CD4-positive, alpha-beta T cell treated with Interleukin-6 at 100 ng/mL for 8 hours (primary cell): ENCODE results near the gene SSRP1.
"Not testable (repeated sequence)": the region's sequence is repeated elsewhere in the genome, so short reads cannot be mapped to it uniquely, and the experiment has no call there.

Experiments
- DNase-seq: peaks from one replicate; pipeline ENCODE4 v3.0.0-alpha.2; 2020; ENCODE audit warnings: mixed read lengths, low spot score

The SSRP1 gene, protein sequence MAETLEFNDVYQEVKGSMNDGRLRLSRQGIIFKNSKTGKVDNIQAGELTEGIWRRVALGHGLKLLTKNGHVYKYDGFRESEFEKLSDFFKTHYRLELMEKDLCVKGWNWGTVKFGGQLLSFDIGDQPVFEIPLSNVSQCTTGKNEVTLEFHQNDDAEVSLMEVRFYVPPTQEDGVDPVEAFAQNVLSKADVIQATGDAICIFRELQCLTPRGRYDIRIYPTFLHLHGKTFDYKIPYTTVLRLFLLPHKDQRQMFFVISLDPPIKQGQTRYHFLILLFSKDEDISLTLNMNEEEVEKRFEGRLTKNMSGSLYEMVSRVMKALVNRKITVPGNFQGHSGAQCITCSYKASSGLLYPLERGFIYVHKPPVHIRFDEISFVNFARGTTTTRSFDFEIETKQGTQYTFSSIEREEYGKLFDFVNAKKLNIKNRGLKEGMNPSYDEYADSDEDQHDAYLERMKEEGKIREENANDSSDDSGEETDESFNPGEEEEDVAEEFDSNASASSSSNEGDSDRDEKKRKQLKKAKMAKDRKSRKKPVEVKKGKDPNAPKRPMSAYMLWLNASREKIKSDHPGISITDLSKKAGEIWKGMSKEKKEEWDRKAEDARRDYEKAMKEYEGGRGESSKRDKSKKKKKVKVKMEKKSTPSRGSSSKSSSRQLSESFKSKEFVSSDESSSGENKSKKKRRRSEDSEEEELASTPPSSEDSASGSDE

DNA sequence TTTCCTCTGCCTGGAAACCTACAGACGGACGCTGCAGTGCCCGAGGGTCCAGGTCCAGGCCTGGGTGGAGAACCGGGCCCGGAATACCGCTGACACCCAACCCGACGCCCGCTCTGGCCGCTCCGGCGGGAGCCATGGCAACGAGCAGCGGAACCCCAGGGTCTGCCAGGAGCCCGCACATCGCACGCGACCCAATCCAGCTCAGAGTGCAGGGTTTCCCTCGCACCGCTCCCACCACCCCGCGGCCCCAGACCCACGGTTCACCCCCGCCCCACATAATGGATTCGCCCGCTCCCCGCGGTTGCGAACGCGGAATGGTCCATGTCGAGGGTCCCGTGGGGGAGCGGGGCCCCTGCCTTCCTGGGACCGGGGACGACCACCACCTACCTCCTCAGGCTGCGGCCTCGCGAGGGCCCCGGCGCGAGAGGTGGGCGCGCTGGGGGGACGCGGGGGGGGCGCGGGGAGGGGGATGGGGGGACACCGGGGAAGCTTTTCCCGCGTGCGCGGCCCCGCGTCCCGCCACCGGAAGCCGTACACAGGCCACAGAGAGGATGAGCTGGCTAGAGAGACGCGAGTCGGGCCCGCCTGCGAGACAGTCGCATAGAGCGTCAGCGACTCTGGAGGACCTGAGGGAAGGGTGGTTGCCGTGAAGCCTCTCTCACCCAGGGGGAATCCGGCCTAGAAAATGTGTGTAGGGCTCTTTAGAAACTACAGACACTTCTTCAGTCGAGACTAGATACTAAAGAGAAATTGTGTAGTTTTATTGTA lies at the start of gene SSRP1:
Gene SSRP1, minus strand, starts transcription at position 550 of the 768 bp plus-strand sequence. CDS start 771 bp downstream, outside the sequence.
- DNase-seq, result peak; percentile 89

DNA sequence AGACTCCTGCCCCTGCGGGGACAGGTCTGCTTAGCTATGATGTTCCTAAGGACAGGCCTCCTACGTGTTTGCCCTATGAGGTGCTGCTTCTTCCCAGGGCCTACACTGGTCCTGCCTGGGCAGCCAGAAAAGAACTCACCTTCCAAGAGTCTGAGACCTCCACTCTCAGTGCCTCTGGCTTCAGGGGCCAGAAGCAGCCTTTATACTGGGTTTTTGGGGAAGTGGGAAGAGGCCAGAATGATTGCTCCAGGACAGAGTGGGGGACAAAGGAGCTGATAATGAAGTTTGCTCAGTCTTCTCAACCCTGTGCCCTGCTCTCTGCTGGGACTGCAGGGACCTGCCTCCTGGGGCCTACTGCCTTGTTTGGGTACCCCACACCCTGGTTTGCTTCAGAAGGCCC lies 45.3 kb upstream of the SSRP1 start, which contains the start of gene PRG3:
Gene PRG3, minus strand, starts transcription at position 176 of the 400 bp plus-strand sequence. CDS start 442 bp downstream, outside the sequence.
- no peak for DNase-seq

DNA sequence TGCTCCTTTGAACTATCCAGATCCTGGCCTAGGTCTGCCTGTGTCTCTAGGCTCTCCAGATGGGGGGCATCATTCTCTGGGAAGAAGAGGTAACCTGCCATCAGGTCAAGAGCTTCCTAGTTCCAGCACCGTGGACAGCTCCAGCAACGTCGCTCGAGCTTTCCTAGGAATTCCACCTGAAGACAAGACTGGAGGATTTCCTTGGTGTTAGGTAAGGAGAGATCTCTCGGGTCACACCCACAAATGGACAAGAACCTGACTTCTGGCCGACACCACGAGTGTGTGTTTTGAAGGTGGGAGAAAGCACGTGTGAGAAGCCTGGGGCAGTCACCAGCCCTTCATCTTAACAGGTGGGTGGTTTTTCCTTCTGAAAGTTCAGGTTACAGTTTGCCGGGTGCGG lies 44.0 kb upstream of the SSRP1 start:
- no peak for DNase-seq

DNA sequence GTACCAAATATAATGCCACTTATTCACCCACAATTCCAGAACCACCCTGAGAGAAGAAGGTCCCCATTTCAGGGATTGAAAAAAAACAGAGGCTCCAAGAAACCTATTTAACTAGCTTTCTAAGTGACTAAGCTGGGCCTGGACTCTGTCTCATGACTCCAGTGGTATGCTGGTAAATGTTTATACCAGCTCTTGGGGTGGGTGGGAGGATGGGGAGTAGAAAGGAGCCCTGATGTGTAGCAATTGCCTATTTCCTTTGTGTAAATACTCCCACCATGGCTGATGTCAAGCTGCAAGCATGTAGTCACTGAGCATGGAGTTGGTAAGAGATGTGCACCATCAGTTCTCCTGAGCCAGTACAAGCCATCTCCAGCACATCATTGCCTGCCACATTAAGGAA lies 42.5 kb upstream of the SSRP1 start:
- DNase-seq, result no peak

DNA sequence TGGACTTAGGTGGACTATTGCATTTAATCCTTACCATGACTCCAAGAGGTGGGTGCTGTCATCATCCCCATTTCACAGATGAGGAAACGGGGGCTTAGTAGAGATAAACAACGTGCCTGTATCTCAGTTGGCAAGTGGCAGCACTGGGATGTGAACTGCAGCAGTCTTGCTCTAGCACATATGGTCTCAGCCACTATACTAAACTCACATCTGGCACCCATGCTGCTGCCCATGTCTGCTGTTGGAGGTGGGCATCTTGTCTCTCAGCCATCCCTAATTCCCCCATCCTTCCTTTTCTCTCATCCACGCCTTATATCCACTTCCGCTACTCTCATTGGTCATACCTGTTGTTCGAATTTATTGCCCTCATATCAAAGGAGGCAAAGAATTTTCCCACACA lies 41.4 kb upstream of the SSRP1 start:
- no peak for DNase-seq

DNA sequence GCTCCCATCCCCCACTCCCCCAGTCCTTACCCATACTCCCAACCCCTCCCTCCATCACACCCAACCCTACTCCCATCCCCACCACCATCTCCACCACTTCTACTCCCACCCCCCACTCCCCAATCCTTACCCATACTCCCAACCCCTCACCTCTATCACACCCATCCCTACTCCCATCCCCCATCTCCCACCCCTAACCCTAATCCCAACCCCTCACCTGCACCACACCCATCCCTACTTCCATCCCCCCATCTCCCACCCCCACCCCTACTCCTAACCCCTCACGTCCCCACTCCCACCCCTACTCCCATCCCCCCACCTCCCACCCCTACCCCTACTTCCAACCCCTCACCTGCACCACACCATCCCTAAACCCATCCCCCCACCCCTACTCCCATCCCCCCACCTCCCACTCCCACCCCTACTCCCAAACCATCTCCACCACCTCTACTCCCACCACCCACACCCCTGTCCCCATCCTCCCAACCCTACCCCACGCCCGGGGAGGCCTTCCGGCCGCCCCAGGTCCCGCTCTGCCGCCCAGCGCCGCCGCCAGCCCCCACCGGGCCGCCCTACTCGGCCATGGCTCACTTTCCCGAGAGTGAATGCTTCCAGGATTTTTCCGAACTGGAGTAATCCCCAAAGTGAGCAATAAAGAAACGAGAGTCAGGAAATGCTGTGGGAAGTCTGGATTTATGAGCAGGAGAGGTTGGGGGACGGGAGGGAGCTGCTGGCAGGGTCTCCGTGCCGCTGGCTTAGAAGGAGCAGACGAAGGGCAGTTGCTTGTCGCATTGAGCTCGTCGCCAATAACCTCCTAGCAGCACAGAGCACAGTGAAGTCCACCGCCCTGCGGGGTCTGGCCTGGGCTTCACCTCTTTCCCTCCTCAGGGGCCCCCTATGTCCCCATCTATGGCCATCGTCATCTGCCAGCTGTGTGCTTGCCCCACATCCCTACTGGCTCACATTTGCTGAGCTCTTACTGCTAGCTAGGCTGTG lies 40.7 kb upstream of the SSRP1 start:
- no peak for DNase-seq

DNA sequence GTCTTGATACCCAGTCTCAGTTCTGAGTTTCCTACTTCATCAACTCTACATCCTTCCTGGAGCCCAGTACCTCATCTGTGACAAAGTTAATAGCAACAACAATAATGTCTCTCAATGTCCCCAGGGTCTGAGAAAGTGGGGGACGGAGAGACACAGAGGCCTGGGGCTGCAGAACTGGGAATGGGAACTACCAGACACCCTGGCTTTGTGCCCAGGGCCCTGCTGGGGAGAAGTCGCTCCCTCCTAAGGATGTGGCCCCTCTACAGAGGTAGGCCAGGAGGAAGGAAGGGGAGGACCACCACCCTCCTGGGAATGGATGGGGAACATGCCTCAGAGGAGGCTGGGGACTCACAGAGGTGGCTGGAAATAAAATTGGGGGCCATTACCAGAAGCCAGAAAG lies 39.8 kb upstream of the SSRP1 start:
- no peak for DNase-seq

DNA sequence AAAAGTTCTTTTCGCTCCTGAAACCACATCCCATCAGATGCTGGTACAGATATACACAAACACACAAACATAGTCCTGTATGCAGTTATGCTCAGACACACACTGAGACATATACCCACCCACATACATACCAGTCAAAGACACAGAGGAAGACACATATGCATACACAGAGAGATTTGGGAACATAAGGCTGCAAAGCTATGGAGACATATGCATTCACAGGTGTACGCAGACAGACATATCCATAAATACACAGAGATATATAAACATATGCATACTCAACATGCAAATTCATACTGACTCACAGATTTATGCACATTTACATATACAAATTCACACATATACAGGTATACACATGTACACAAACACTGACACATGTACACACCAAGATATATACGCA lies 39.3 kb upstream of the SSRP1 start:
- DNase-seq, result no peak

DNA sequence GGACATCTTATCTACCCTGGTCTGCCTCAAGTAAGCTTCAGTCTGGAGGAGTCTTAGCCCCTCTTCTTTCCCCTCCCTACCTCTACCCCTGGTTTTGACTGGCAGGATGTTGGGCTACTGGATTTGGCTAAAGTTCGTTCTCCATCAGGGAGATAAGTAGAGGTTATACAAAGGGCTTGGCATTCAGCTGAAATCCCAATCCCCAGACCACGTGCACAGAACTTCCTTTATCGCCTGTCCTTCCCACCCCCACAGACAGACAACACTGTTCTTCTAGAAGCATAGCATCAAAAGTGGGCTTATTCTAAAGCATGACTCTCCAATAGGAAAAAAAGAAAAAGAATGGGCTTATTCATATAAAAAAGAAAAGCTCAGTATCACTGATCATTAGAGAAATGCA lies 37.5 kb upstream of the SSRP1 start:
- no peak for DNase-seq

DNA sequence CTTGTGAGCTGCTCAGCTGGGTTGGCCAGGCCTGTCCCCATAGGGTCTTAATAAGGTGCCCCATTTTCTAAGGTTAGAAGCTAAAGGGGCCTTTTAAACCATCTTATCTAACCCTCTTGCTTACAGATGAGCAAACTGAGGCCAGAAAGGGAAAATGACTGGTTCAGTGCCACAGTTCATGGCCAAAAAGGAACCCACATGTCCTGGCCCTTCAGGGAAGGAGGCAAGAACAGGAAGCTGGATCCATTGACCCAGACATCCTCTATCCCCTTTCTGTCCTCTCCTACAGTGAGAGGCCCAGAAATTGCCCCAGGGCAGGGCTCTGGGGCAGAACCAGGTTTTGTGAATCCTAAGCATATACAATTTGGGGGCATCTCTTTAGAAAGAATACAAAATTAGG lies 35.2 kb upstream of the SSRP1 start:
- no peak for DNase-seq

DNA sequence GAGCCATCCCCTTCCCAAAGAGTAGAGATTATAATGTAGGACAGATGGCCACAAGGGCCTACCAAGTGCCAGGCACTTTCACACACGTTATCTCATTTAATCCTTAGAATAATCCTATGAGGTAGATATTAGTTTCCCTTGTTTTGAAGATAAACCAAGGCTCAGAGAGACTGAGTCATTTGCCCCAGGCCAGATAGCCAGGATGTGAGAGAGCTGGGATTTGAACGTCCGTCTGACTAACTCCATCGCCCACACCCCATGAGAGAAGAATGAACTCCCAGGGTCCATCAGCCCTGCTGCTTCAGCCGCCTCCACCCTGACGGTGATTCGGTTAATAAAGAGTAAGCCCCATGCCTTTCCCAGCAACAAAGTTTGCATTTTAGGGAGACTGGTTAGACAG lies 34.6 kb upstream of the SSRP1 start:
- no peak for DNase-seq

DNA sequence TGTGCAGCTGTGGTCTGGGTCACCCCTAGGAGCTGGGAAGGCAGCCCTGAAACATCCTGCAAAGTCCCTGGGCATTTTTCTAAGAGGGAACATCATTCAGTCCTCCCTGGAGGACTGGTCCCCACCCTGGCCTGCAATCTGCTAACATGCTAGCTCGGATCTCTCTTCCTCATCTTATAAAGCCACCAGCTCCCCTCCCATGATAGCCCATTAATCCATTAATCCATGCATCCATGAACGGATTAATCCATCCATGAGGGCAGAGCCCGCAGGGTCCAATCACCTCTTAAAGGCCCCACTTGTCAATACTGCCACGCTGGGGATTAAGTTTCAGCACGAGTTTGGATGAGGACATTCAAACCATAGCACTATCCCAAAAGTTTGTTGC lies 33.1 kb upstream of the SSRP1 start:
- DNase-seq, result no peak

DNA sequence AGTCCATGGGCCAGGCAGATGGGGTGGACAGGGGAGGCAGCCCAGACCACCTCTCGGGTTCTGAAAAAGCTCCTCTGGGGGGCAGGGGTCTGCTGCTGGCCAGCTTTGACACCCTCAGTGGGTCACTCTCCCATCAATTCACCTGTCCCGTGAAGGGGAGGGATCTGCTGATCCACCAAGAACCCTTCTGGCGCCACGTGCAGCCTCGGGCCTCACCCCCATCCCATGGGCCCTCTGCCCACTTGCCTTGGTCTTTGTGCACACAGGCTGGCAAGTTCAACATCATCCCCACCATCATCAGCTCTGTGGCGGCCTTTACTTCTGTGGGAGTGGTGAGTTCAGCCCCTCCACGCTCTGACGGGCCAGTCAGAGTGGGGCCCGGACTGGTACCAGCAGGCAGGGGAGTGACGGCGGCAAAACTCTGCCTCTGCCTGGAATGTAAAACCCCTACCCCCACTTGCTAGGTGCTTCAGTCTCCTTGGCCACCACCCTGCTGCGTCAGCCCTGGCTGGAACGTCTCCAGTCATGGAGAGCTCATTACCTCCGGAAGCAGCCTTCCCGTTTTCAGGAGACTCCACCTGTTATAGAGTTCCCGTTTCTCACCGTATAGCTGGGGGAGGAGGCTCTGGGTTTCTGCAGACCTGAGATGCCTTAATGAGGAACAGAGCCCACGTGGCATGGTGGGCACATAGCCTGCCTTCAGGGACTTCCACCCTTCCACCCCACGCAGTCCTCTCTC lies 32.6 kb upstream of the SSRP1 start:
- no peak for DNase-seq

DNA sequence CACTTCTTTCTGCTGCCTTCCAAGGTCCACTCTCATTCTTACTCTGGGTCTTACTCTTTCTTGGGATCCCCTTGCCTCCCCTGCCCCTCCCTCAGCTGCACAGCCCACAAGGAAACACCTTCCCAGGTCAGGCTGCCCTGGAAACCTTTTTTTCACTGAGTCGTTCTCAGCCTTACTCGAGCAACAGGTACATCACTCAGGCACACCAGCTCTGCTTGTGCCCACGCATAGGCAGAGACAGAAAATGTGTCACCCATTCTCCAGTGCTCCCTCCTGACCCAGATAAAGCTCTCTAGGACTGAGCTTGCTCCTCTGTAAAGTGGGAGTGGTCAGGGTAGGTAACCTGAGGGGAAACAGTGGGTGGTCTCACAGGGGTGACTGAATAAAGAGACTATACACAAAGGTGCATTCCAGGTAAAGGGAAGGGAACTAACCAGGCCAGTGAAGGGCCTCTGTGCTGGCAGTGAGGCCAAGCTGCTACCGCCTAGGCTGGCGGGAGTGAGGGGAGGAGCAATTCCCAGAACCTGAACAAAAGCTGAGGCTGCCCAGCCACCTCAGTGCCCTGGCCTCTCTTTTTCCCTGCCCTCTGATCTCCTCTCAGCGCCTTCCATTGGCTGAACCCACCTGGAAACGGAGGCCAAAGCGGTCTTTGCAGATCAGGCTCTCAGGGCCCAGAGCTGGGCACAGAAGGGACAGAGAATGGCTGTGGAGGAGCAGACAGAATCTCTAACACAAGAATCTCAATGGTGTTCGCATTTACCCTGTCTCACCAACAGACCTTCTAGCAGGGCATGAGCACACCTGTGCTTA lies 29.4 kb upstream of the SSRP1 start:
- no peak for DNase-seq

DNA sequence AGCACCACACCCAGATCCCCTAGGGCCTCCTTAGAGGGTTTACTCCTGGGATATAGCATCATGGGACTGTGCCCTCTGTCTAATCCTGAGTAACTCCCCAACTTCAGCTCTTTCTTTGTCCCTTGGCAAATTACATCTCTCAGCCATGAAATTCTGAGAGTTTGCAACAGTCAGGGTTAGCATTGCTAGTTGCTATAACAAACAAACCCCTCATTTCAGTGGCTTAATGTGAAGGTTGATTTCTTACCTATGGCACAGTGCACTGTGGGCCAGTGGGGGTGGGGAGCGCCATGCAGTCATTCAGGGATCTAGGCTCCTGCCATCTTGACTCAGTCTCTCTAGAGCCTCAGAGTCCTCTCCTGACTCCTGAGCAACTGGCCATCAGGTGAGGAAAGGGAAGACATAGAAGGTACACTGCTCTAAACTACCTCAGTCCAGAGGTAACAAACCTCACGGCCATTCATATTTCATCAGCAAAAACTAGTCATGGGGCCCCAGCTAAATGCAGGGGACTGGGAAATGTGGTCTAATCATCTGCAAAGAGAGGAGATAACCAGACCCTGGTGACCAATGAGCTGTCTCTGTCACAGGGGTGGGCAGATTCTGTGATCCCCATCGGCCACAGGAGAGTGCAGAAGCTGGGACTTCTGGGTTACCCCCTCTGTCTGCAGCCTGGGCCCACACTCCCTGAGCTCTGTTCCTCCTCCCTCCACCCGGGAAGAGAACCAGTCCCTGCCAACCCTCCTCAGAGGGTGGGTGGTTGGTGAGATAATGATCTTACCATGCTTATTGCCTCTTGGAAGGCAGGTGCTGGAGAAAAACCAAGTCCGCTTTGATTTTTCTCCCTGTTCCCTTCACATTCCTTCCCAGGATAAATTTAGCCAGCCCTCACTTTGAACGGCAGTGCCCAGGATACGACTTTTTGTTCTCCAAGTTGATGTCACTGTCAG lies 27.7 kb upstream of the SSRP1 start:
- no peak for DNase-seq

DNA sequence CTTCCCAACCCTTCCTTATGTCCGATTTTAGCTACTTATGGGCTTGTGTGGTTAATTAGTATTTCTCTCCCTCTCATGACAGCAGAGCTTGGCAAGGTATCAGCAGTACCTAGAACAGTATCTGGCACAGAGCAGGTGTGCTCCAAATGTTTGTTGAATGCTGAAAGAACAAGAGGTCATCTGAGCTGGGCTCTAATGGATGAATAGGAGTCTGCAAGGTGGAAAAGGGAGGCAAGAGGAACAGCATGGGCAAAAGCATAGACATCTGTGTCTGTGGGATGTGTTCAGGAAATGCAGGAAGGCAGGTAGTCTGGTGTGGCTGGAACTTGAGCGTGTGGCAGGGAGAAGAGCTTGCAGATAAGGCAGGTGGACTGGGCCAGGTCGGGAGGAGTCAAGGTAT lies 26.2 kb upstream of the SSRP1 start:
- DNase-seq, result no peak

DNA sequence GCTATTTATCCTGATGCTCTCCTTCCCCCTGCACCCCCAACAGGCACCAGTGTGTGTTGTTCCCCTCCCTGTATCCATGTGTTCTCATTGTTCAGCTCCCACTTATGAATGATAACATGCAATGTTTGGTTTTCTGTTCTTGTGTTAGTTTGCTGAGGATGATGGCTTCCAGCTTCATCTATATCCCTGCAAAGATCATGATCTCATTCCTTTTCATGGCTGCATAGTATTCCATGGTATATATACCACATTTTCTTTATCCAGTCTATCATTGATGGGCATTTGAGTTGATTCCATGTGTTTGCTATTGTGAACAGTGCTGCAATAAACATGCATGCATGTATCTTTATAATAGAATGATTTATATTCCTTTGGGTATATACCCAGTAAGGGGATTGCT lies 25.7 kb upstream of the SSRP1 start:
- DNase-seq, result not testable (repeated sequence)

DNA sequence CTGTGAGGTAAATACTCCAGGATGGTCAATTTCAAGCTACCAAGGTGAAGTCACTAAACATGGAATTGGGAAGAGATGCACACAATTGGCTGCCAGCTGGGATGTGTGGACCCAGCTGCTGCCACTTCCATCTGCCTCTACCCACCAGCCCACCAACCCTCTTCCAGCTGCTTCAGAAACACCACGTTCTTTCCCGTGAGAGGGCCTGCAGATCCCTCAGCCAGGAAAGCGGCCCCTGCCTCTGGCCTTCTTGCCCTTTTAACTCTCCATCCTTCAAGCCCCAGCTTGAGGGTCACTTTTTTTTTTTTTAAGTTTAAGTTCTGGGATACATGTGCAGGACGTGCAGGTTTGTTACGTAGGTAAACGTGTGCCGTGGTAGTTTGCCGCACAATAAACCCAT lies 25.3 kb upstream of the SSRP1 start:
- no peak for DNase-seq
